Measurements from ENCODE around the gene SPAG5.

SPAG5 gene

GRCh38 chr17:28551421-28552175, 47.2 kb downstream of the SPAG5 start:
- H3K4me1 ChIP-seq (ENCODE audit: insufficient read depth, low read length, poor library complexity, severe bottlenecking), result peaks cover 42% of the 10 kb centered on the region
- peaks cover 11% of the 10 kb centered on the region for H4K20me1 ChIP-seq (ENCODE audit: insufficient read depth, low read length, poor library complexity, severe bottlenecking)
- no peaks in the 10 kb centered on the region for H3K9me3 ChIP-seq (ENCODE audit: insufficient read depth, low read depth, low read length)
- peak overlapping the region; percentile 75 for H3K9ac ChIP-seq (ENCODE audit: low read depth, low read length, poor library complexity, severe bottlenecking)
- H3K27me3 ChIP-seq (ENCODE audit: insufficient read depth, low read length, poor library complexity, severe bottlenecking), result no peaks in the 10 kb centered on the region
- H3F3A ChIP-seq (ENCODE audit: low read depth), result no peaks in the 10 kb centered on the region
- no peaks in the 10 kb centered on the region for H3K9me2 ChIP-seq (replicated peaks; ENCODE audit: low read depth, low read length)
- H3K36me3 ChIP-seq (ENCODE audit: insufficient read depth, low read length), result peaks cover 33% of the 10 kb centered on the region; the same call in 1 of the 2 replicates
- peak overlapping the region; percentile 85 for H3K4me3 ChIP-seq (ENCODE audit: low read length, poor library complexity, severe bottlenecking)
- H3K4me2 ChIP-seq (ENCODE audit: low read depth, low read length, poor library complexity, severe bottlenecking), result peak overlapping the region; percentile 94
- peaks cover 15% of the 10 kb centered on the region for H3K79me2 ChIP-seq (ENCODE audit: insufficient read depth, low read length)
- no peak for TF ChIP-seq CTCF (conservative IDR thresholded peaks at IDR 0.05; ENCODE audit: low read length)
- TF ChIP-seq EZH2phosphoT487 (IDR thresholded peaks at IDR 0.05; ENCODE audit: borderline replicate concordance), result no peak
- H2AFZ ChIP-seq (ENCODE audit: low read length), result no peak overlapping the region

GRCh38 chr17:28550858-28551257, 48.0 kb downstream of the SPAG5 start:
- Histone ChIP-seq H3K4me1 (ENCODE audit: insufficient read depth, low read length, poor library complexity, severe bottlenecking) (peaks cover 42% of the 10 kb centered on the region), H4K20me1 (ENCODE audit: insufficient read depth, low read length, poor library complexity, severe bottlenecking) (peaks cover 11% of the 10 kb centered on the region), H3K4me3 (ENCODE audit: low read length, poor library complexity, severe bottlenecking) (peak overlapping the region; percentile 85), H3K4me2 (ENCODE audit: low read depth, low read length, poor library complexity, severe bottlenecking) (peak overlapping the region; percentile 94), H3K9ac (ENCODE audit: low read depth, low read length, poor library complexity, severe bottlenecking) (peak overlapping the region; percentile 75), H3K9me3 (ENCODE audit: insufficient read depth, low read depth, low read length) (no peaks in the 10 kb centered on the region), H3K79me2 (ENCODE audit: insufficient read depth, low read length) (peaks cover 15% of the 10 kb centered on the region), H3F3A (ENCODE audit: low read depth) (no peaks in the 10 kb centered on the region), H2AFZ (ENCODE audit: low read length) (no peak overlapping the region), H3K9me2 (replicated peaks; ENCODE audit: low read depth, low read length) (no peaks in the 10 kb centered on the region), H3K36me3 (ENCODE audit: insufficient read depth, low read length) (peaks cover 26% of the 10 kb centered on the region; the same call in 1 of the 2 replicates), H3K27me3 (ENCODE audit: insufficient read depth, low read length, poor library complexity, severe bottlenecking) (no peaks in the 10 kb centered on the region)
- TF ChIP-seq EZH2phosphoT487 (IDR thresholded peaks at IDR 0.05; ENCODE audit: borderline replicate concordance), result no peak
- no peak for TF ChIP-seq CTCF (conservative IDR thresholded peaks at IDR 0.05; ENCODE audit: low read length)

- H3K4me2 ChIP-seq (ENCODE audit: low read depth, low read length, poor library complexity, severe bottlenecking), result peak overlapping the region; percentile 94
- H3K9me2 ChIP-seq (replicated peaks; ENCODE audit: low read depth, low read length), result no peaks in the 10 kb centered on the region
- peaks cover 42% of the 10 kb centered on the region for H3K4me1 ChIP-seq (ENCODE audit: insufficient read depth, low read length, poor library complexity, severe bottlenecking)
- no peak for TF ChIP-seq EZH2phosphoT487 (IDR thresholded peaks at IDR 0.05; ENCODE audit: borderline replicate concordance)
- no peak for TF ChIP-seq CTCF (conservative IDR thresholded peaks at IDR 0.05; ENCODE audit: low read length)
- H2AFZ ChIP-seq (ENCODE audit: low read length), result no peak overlapping the region
- H3K27me3 ChIP-seq (ENCODE audit: insufficient read depth, low read length, poor library complexity, severe bottlenecking), result no peaks in the 10 kb centered on the region
- no peaks in the 10 kb centered on the region for H3K9me3 ChIP-seq (ENCODE audit: insufficient read depth, low read depth, low read length)
- peaks cover 14% of the 10 kb centered on the region; the same call in 1 of the 2 replicates for H3K36me3 ChIP-seq (ENCODE audit: insufficient read depth, low read length)
- no peaks in the 10 kb centered on the region for H3F3A ChIP-seq (ENCODE audit: low read depth)
- H4K20me1 ChIP-seq (ENCODE audit: insufficient read depth, low read length, poor library complexity, severe bottlenecking), result peaks cover 11% of the 10 kb centered on the region
- H3K79me2 ChIP-seq (ENCODE audit: insufficient read depth, low read length), result peaks cover 15% of the 10 kb centered on the region
- H3K9ac ChIP-seq (ENCODE audit: low read depth, low read length, poor library complexity, severe bottlenecking), result peak overlapping the region; percentile 75
- H3K4me3 ChIP-seq (ENCODE audit: low read length, poor library complexity, severe bottlenecking), result peak overlapping the region; percentile 85
Measured at GRCh38 chr17:28549236-28550132, 49.3 kb downstream of the SPAG5 start.
